ENCODE data around the gene OR2S2. TPM values are rescaled to one million over a fixed set of nuclear protein-coding genes. Genes with fewer than 3 reads are reported as not detected.

OR2S2 gene
- polyA plus RNA-seq, 2 donors, result not detected

Other genes starting within 250 kb of the OR2S2 start
- 10 to 100 TPM; 53.2 to 89.5 TPM for gene TLN1, start 226.0 kb downstream of the OR2S2 start, polyA plus RNA-seq
- gene CREB3, start 225.5 kb downstream of the OR2S2 start, polyA plus RNA-seq, result 10 to 100 TPM; 10.5 to 13.6 TPM
- 10 to 100 TPM; 26.7 to 45.8 TPM for gene GBA2, start 208.9 kb downstream of the OR2S2 start, polyA plus RNA-seq
- gene RGP1, start 208.9 kb downstream of the OR2S2 start, polyA plus RNA-seq, result 1 to 10 TPM; 5.3 to 6.3 TPM
- gene MSMP, start 203.9 kb downstream of the OR2S2 start, polyA plus RNA-seq, result under 1 TPM in 1 of 2 donors, not detected in 1; 0.06 TPM
- 1 to 10 TPM; 3.8 to 5.1 TPM for gene NPR2, start 166.6 kb downstream of the OR2S2 start, polyA plus RNA-seq
- gene SPAG8, start 145.9 kb downstream of the OR2S2 start, polyA plus RNA-seq, result under 1 TPM; 0.52 to 0.57 TPM
- gene HINT2, start 143.1 kb downstream of the OR2S2 start, polyA plus RNA-seq, result 10 to 100 TPM; 43.1 to 45.0 TPM
- not detected for gene FAM221B, start 129.4 kb downstream of the OR2S2 start, polyA plus RNA-seq
- 1 to 10 TPM; 2.2 to 3.0 TPM for gene TMEM8B, start 128.9 kb downstream of the OR2S2 start, polyA plus RNA-seq
- not detected for gene OR13J1, start 87.8 kb downstream of the OR2S2 start, polyA plus RNA-seq
- under 1 TPM; 0.61 to 0.94 TPM for gene HRCT1, start 52.0 kb downstream of the OR2S2 start, polyA plus RNA-seq
- under 1 TPM; 0.29 to 0.33 TPM for gene SPAAR, start 48.7 kb downstream of the OR2S2 start, polyA plus RNA-seq
- gene RECK, start 78.8 kb upstream of the OR2S2 start, polyA plus RNA-seq, result 1 to 10 TPM; 1.0 to 1.5 TPM
- 1 to 10 TPM; 3.7 to 8.0 TPM for gene GLIPR2, start 178.6 kb upstream of the OR2S2 start, polyA plus RNA-seq
- gene CCIN, start 211.2 kb upstream of the OR2S2 start, polyA plus RNA-seq, result not detected
- gene CLTA, start 232.8 kb upstream of the OR2S2 start, polyA plus RNA-seq, result 100 to 1,000 TPM in 1 of 2 donors, 10 to 100 TPM in 1; 93.2 to 202 TPM